H1 (cell line): ENCODE measurements around the gene DNAJB6.

ENCODE experiments used
- CTCF ChIP-seq, 3 experiments: IDR thresholded peaks; 1 replicate in 2 of 3; 2 replicates in 1 of 3; pipeline versions ENCODE4 v1.5.1 to v1.6.1; 2011; ENCODE audit warnings: low read length in 3 of 3, mild to moderate bottlenecking in 3 of 3, inconsistent platforms in 2 of 3, low read depth in 1 of 3, moderate library complexity in 1 of 3; ENCODE audit not compliant: insufficient read depth in 1 of 3; ENCODE audit errors: control extremely low read depth in 1 of 3
- RAD21 ChIP-seq, 2 experiments: IDR thresholded peaks in 1 of 2; conservative IDR thresholded peaks in 1 of 2; 2 replicates each; pipeline ENCODE4 v1.6.1; 2011; ENCODE audit warnings: low read depth in 2 of 2, low read length in 2 of 2, improper control_type of control experiment in 1 of 2, inconsistent platforms in 1 of 2, mild to moderate bottlenecking in 1 of 2, moderate library complexity in 1 of 2
- SP1 ChIP-seq: IDR thresholded peaks from 2 replicates; pipeline ENCODE4 v1.6.1; 2011; ENCODE audit warnings: low read depth, low read length

DNA sequence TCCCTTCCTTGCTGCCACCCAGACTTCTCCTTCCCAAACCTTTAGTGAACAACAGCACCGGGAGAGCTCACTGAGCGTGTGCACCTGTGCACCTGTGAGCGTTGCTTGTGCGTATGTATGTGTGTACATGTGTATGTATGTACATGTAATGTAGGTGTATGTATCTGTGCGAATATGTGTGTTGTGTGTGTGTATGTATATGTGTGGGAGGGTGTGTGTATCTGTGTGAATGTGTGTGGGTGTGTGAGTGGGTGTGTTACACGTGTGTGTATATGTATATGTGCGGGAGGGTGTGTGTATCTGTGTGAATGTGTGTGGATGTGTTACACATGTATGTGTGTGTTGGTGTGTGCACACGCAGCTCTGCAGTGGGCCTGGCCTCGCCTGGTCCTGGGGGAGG lies 44.5 kb upstream of the DNAJB6 start:
- TF ChIP-seq RAD21 (IDR thresholded peaks at IDR 0.05 in 1 of 2, conservative IDR thresholded peaks at IDR 0.05 in 1 of 2; ENCODE audit: low read depth in 2 of 2, low read length in 2 of 2) (no peak), CTCF (IDR thresholded peaks at IDR 0.05; ENCODE audit: control extremely low read depth in 1 of 3, insufficient read depth in 1 of 3, low read depth in 1 of 3, low read length in 3 of 3) (no peak), SP1 (no peak)
